GM12878 (cell line): Measurements from ENCODE around the gene ITGA1. TPM values are rescaled to one million over a fixed set of nuclear protein-coding genes. Genes with fewer than 3 reads are reported as not detected.

Experiments used
- ATAC-seq: fragments of 200-7000 bp; cut with Tn5 transposase; 3 replicates; pipeline ENCODE4 v1.9.1; 2020; ENCODE audit warnings: mild to moderate bottlenecking, moderate library complexity
- BruUV-seq: library from RNA; stranded (reverse); fragments of 400-500 nt; replicated peaks from 2 replicates; lab custom pipeline; 2021; lab: Mats Ljungman, UMichigan
- CTCF ChIA-PET: fragments of 300-600 bp; sonication (Branson Sonifier 250); formaldehyde crosslinking; extraction: SDS; loops from one replicate; lab custom pipeline; 2021; ENCODE audit warnings: inconsistent platforms; lab: Yijun Ruan, JAX
- POLR2A ChIA-PET: fragments of 350-600 bp; formaldehyde crosslinking; extraction: SDS; loops from one replicate; lab custom pipeline; 2021; ENCODE audit warnings: inconsistent platforms; lab: Charles Lee
- RAD21 ChIA-PET: fragments of 300-600 bp; sonication (Branson Sonifier 250); formaldehyde crosslinking; loops from one replicate; lab custom pipeline; 2023; ENCODE audit warnings: antibody characterized with exemption; ENCODE audit not compliant: unreplicated experiment; lab: Charles Lee
- SMC1A ChIA-PET: fragments of 300-600 bp; sonication (Branson Sonifier 250); formaldehyde crosslinking; loops from one replicate; lab custom pipeline; 2023; ENCODE audit not compliant: unreplicated experiment, uncharacterized antibody; lab: Charles Lee
- DNase-seq: peaks from one replicate; pipeline ENCODE4 v3.0.0-alpha.2; 2011; ENCODE audit warnings: low read depth, low spot score
- FAIRE-seq: peaks from 3 replicates; lab custom pipeline; 2011; peaks lifted over from hg19 to GRCh38; lab: Jason Lieb, UNC
- H2AFZ ChIP-seq: 2 replicates; pipeline ENCODE4 v1.6.0; 2011; ENCODE audit warnings: low read depth, low read length, control low read depth; ENCODE audit not compliant: control insufficient read depth
- H3K27ac ChIP-seq: 2 replicates; pipeline ENCODE4 v1.5.1; 2011; ENCODE audit warnings: control low read depth; ENCODE audit not compliant: control insufficient read depth, insufficient read depth
- H3K27me3 ChIP-seq, 2 experiments: replicated peaks in 1 of 2; 2 replicates each; pipeline versions ENCODE4 v1.6.0 to v1.6.1; 2011; ENCODE audit warnings: low read length in 1 of 2; ENCODE audit not compliant: control insufficient read depth in 2 of 2, insufficient read depth in 2 of 2
- H3K36me3 ChIP-seq, 2 experiments: 2 replicates each; pipeline ENCODE4 v1.5.1; 2011; ENCODE audit warnings: low read length in 1 of 2; ENCODE audit not compliant: control insufficient read depth in 2 of 2, insufficient read depth in 2 of 2
- H3K4me1 ChIP-seq: 2 replicates; pipeline ENCODE4 v1.6.1; 2011; ENCODE audit warnings: mild to moderate bottlenecking, low read length, moderate library complexity, mixed read lengths; ENCODE audit not compliant: control insufficient read depth, insufficient read depth
- H3K4me2 ChIP-seq: 2 replicates; pipeline ENCODE4 v1.6.0; 2011; ENCODE audit warnings: control low read depth; ENCODE audit not compliant: control insufficient read depth, insufficient read depth
- H3K4me3 ChIP-seq: fragments of 200-600 bp; sonication (generic); 2 replicates; pipeline ENCODE4 v1.5.1; 2016
- H3K79me2 ChIP-seq: 2 replicates; pipeline ENCODE4 v1.6.0; 2011; ENCODE audit warnings: low read length; ENCODE audit not compliant: control insufficient read depth, insufficient read depth
- H3K9ac ChIP-seq: 2 replicates; pipeline ENCODE4 v1.8.0; 2011; ENCODE audit warnings: low read length, control low read depth, mixed read lengths; ENCODE audit not compliant: control insufficient read depth, insufficient read depth
- H3K9me3 ChIP-seq: replicated peaks from 3 replicates; pipeline ENCODE4 v1.5.1; 2011; ENCODE audit warnings: mild to moderate bottlenecking, low read length; ENCODE audit not compliant: control insufficient read depth, insufficient read depth
- H4K20me1 ChIP-seq: 2 replicates; pipeline ENCODE4 v1.6.0; 2011; ENCODE audit not compliant: control insufficient read depth, insufficient read depth
- BRCA1 ChIP-seq: IDR thresholded peaks from 2 replicates; pipeline ENCODE4 v1.6.1; 2011; ENCODE audit warnings: low read depth, low read length, improper control_type of control experiment
- CBX3 ChIP-seq: fragments of 200-600 bp; sonication (generic); IDR thresholded peaks from 2 replicates; pipeline ENCODE4 v1.6.1; 2016; ENCODE audit warnings: low read depth, borderline replicate concordance
- E2F8 ChIP-seq: fragments of 450-650 bp; IDR thresholded peaks from 2 replicates; pipeline ENCODE4 v1.6.1; 2018; ENCODE audit warnings: mild to moderate bottlenecking, low read depth, moderate library complexity; ENCODE audit not compliant: partially characterized antibody
- ETV6 ChIP-seq, 2 experiments: fragments of 450-650 bp in 1 of 2; IDR thresholded peaks in 1 of 2; conservative IDR thresholded peaks in 1 of 2; 2 replicates each; pipeline ENCODE4 v1.6.1; 2014; ENCODE audit warnings: antibody characterized with exemption in 1 of 2, borderline replicate concordance in 1 of 2, low read depth in 1 of 2, mild to moderate bottlenecking in 1 of 2, moderate library complexity in 1 of 2
- IRF4 ChIP-seq: IDR thresholded peaks from 2 replicates; pipeline ENCODE4 v1.6.1; 2011; ENCODE audit warnings: low read depth, low read length
- JUND ChIP-seq: IDR thresholded peaks from 2 replicates; pipeline ENCODE4 v1.6.1; 2012; ENCODE audit warnings: low read depth, mild to moderate bottlenecking, low read length, improper control_type of control experiment, moderate library complexity
- KLF5 ChIP-seq: fragments of 450-650 bp; IDR thresholded peaks from 2 replicates; pipeline ENCODE4 v1.6.1; 2014; ENCODE audit warnings: mild to moderate bottlenecking; ENCODE audit not compliant: partially characterized antibody
- SIX5 ChIP-seq: IDR thresholded peaks from 2 replicates; pipeline ENCODE4 v1.6.1; 2011; ENCODE audit warnings: mild to moderate bottlenecking, low read depth, low read length, moderate library complexity; ENCODE audit not compliant: severe bottlenecking
- SRF ChIP-seq, 2 experiments: IDR thresholded peaks; 2 replicates each; pipeline ENCODE4 v1.6.1; 2011; ENCODE audit warnings: low read depth in 2 of 2, low read length in 2 of 2, mild to moderate bottlenecking in 1 of 2, moderate library complexity in 1 of 2
- SUZ12 ChIP-seq: fragments of 200-600 bp; sonication (generic); IDR thresholded peaks from one replicate; pipeline ENCODE4 v1.6.1; 2018; ENCODE audit warnings: antibody characterized with exemption, mild to moderate bottlenecking; ENCODE audit not compliant: unreplicated experiment
- ZBTB33 ChIP-seq: fragments of 450-650 bp; IDR thresholded peaks from 2 replicates; pipeline ENCODE4 v1.6.1; 2017; ENCODE audit warnings: mild to moderate bottlenecking
- ZNF207 ChIP-seq: fragments of 450-650 bp; IDR thresholded peaks from 2 replicates; pipeline ENCODE4 v1.6.1; 2014; ENCODE audit warnings: antibody characterized with exemption, mild to moderate bottlenecking, borderline replicate concordance
- ZZZ3 ChIP-seq: IDR thresholded peaks from 2 replicates; pipeline ENCODE4 v1.6.1; 2011; ENCODE audit warnings: low read depth; ENCODE audit not compliant: control insufficient read depth, insufficient read length
- WGBS: methylation state at CpG from one replicate; pipeline ENCODE4 v1.1.6; 2016; ENCODE audit warnings: low lambda C conversion rate; ENCODE audit not compliant: insufficient replicate concordance, insufficient coverage; ENCODE audit errors: missing lambda C conversion rate; 5-methylcytosine and 5-hydroxymethylcytosine counted together
- in situ Hi-C: fragments of 300-500 bp; cut with MboI; formaldehyde crosslinking; loops from 9 replicates; pipeline ENCODE4 v1.14.3; 2018; ENCODE audit warnings: mixed read lengths
- intact Hi-C: fragments of 100-400 bp; cut with micrococcal nuclease; formaldehyde crosslinking; loops from one replicate; pipeline ENCODE4 v1.14.2; 2022; ENCODE audit not compliant: unreplicated experiment
- polyA plus RNA-seq, 11 experiments: library from polyadenylated mRNA; depleted of rRNA in 4 of 11; unstranded in 6 of 11; stranded (reverse) in 5 of 11; fragments of >200 nt; fragmentation: Nextera tagmentation in 4 of 11; fragmentation: Illumina TruSeq in 1 of 11; extraction: Ambion mirVana in 4 of 11; extraction: Trizol in 1 of 11; gene quantifications; 1 replicate in 1 of 11; 2 replicates in 10 of 11; pipeline versions ENCODE4 v1.2.1 to v1.2.3, GENCODE V29; 2011 to 2016; ENCODE audit warnings: inconsistent platforms in 2 of 11, missing spikeins in 2 of 11, low read depth in 1 of 11
- total RNA-seq, 4 experiments: library from RNA; depleted of rRNA in 3 of 4; stranded (reverse); fragments of >200 nt in 3 of 4; fragmentation: Illumina TruSeq in 1 of 4; extraction: Trizol in 1 of 4; gene quantifications; 2 replicates each; pipeline versions ENCODE4 v1.2.1 to v1.2.3, GENCODE V29; 2013 to 2021
- TF ChIP-seq, protein P1 (sequence below): fragments of 450-650 bp; conservative IDR thresholded peaks from 2 replicates; pipeline ENCODE4 v1.6.1; 2017; ENCODE audit warnings: mild to moderate bottlenecking, moderate library complexity

The ITGA1 gene
- total and polyA plus RNA-seq, 10 of the 15 experiments (the other 5 are each of a cell fraction or from before 2014, with no cell fraction given) = 0.02 to 0.56 (median 0.19) TPM

- H3K9me3 ChIP-seq = no peaks in the 10 kb centered on the region
- 85% methylated on average over 2 of the region's 2 CpGs for WGBS
- no peak overlapping the region for H3K4me3 ChIP-seq
- in situ Hi-C loops (no loop called here), intact Hi-C loops (no loop called here)
- no peaks in the 10 kb centered on the region for H3K79me2 ChIP-seq
- no peak overlapping the region for H2AFZ ChIP-seq
- no peak overlapping the region for H3K9ac ChIP-seq
- RAD21 ChIA-PET = no interaction called here
- H3K27ac ChIP-seq = no peak overlapping the region
- DNase-seq = no peak
- POLR2A ChIA-PET = no interaction called here
- no peaks in the 10 kb centered on the region for H4K20me1 ChIP-seq
- no peak for ATAC-seq
- no peaks in the 10 kb centered on the region for H3K4me1 ChIP-seq
- no peaks in the 10 kb centered on the region for H3K27me3 ChIP-seq
- no TSS peak for BruUV-seq
- SMC1A ChIA-PET = no interaction called here
- H3K4me2 ChIP-seq = no peak overlapping the region
- CTCF ChIA-PET = no interaction called here
- H3K36me3 ChIP-seq = no peaks in the 10 kb centered on the region
- FAIRE-seq = no peak
- no peak for TF ChIP-seq IRF4
- no peak for TF ChIP-seq BRCA1
- no peak for TF ChIP-seq ETV6 (conservative IDR thresholded peaks at IDR 0.05 in 1 of 2, IDR thresholded peaks at IDR 0.05 in 1 of 2; ENCODE audit: borderline replicate concordance in 1 of 2, low read depth in 1 of 2)
- no peak for TF ChIP-seq ZNF207
- no peak for TF ChIP-seq SIX5
- no peak for TF ChIP-seq SRF (IDR thresholded peaks at IDR 0.05; ENCODE audit: low read depth in 2 of 2, low read length in 2 of 2)
- TF ChIP-seq JUND = no peak
- TF ChIP-seq KLF5 = no peak
- no peak for TF ChIP-seq SUZ12
- TF ChIP-seq, protein P1, sequence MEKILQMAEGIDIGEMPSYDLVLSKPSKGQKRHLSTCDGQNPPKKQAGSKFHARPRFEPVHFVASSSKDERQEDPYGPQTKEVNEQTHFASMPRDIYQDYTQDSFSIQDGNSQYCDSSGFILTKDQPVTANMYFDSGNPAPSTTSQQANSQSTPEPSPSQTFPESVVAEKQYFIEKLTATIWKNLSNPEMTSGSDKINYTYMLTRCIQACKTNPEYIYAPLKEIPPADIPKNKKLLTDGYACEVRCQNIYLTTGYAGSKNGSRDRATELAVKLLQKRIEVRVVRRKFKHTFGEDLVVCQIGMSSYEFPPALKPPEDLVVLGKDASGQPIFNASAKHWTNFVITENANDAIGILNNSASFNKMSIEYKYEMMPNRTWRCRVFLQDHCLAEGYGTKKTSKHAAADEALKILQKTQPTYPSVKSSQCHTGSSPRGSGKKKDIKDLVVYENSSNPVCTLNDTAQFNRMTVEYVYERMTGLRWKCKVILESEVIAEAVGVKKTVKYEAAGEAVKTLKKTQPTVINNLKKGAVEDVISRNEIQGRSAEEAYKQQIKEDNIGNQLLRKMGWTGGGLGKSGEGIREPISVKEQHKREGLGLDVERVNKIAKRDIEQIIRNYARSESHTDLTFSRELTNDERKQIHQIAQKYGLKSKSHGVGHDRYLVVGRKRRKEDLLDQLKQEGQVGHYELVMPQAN = no peak
- TF ChIP-seq CBX3 = no peak
- TF ChIP-seq ZBTB33 = no peak
- TF ChIP-seq ZZZ3 = no peak
- TF ChIP-seq E2F8 = no peak
Observed at GRCh38 chr5:52853650-52854049, 65.9 kb downstream of the ITGA1 start.
